HG03575 (cell line): ENCODE measurements around the gene CDH23.

Experiments used
- ATAC-seq: cut with Tn5 transposase; IDR thresholded peaks from one replicate; pipeline ENCODE4 v1.9.1; 2021; ENCODE audit not compliant: unreplicated experiment, insufficient number of reproducible peaks, low FRiP score; ENCODE audit errors: extremely low read depth

Gene CDH23

DNA sequence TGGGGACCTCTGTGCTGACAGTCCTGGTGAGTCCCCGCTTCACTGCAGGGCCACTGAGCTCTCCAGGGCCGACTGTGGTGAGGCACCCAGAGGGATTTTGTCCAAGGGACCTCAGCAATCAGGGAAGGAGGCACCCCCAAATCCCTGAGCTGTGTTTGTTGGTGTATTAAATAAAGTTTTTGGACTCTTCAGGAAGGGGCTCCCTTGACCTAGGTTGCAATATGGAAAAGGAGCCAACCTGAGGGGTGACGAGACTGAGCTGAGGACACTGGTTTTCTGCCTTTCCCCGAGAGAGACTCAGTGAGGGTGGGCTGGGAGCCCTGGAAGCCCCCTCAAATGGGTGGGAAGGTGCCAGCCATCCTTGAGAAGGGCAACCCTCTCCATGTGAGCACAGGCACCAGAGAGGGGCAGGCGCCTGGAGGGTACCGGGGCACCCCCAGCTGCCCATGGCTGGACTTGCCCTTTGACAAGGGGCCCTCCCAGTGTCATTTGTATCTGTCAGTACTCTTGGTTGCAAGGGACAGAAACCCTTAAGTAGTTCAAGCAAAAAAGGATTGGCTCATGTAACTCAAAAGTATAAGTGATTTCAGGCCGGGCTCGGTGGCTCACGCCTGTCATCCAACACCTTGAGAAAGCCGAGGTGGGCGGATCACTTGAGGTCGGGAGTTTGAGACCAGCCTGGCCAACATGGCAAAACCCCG lies 250.0 kb downstream of the CDH23 start:
- ATAC-seq: no peak

DNA sequence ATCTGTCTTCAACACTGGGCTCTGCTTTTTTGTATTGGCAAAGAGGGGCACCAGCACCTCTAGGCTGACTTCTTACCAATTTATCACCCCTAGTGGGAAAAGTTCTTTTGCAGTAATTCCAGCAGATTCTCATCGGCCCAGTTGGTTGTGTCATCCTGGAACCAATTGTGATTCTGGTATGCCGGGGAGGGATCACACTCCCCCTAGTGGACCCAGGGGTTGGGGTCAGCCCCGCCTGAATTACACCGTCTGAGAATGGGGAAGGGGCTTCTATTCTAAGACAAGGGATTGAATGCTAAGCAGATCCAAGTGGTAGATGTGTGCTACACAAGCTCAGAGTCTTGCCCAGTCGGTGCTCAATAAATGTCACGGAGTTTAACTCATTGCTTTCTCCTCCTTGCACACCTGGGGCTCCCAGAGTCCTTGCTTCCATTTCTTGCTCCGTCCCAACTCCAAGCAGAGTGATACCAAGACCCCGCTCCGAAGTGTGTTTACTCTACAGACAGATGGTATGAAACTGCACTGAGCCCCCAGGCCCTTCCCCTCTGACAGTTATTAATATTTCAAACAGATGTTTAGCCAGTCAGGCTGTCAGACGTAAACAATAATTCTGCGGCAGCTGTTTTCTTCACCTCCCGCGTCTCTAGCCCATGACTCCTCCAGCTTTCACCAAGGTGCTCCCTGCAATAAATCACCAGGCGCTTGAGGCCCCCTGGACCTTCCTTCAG lies 251.0 kb downstream of the CDH23 start:
- no peak for ATAC-seq

DNA sequence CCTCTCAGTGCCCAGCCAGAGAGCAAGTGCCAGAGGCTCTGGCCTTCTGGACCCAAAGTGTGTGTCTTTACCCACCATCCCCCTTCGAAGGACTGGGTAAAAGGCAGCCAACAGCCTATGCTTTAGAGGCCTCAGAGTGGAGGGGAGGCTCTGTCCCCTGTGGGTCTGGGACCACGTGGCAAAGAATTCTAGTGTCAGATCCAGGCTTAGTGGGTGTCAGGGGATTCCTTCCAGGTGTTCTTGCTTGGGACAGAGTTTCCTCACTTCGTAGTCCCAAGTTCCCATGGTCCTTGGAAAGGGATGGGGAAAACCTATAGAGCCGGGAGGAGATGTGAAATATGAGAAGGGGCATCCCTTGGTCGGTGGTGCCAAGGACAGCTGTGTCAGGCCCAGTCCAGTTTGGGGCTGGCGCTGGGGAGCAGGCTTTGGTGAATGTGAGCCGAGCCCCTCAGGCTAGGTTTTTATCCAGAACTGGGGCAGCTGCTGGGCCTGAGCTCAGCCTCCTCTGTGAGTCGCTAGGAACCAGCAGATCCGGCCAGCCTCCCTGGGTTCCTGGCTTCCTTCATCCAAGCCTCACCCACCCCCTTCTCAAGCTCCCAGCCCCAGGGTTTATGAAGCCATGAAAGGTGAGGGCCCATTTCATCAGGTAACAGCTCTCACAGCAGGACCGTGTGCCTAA lies 251.7 kb downstream of the CDH23 start:
- ATAC-seq: no peak

DNA sequence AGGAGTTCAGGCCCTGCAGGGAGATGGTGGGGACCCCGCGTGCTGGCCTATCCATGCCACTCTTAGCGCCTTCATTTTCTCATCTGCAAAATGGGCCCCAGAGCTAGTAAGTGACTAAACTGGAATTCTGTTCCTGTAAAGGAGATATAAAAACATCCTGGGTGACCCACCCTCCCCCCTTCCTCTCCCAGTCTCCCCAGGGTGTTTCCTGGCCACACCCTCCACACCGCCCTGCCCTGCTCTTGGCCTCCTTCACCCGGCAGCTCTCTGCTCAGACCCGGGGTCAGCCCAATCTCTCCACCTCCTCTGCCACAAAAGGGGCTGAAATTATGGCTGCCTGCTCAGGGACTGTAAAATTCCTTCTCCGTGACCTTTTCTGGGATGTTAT lies 252.2 kb downstream of the CDH23 start:
- ATAC-seq: no peak

DNA sequence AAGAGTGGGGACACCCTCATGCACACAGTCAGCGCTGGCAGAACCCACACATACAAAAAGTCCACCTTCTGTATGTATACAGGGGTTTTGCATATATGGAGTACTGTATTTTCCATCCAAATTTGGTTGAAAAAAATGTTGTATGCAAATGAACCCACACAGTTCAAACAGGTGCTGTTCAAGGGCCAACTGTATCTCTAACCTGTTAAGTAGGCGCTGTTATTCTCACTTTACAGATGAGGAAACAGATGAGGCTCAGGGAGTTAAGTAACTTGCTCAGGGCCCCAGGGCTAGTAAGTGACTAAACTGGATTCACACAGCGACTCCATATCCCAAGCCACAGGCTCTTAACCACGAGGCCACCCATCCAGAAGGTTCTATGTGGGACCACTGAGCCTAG lies 252.9 kb downstream of the CDH23 start:
- no peak for ATAC-seq

DNA sequence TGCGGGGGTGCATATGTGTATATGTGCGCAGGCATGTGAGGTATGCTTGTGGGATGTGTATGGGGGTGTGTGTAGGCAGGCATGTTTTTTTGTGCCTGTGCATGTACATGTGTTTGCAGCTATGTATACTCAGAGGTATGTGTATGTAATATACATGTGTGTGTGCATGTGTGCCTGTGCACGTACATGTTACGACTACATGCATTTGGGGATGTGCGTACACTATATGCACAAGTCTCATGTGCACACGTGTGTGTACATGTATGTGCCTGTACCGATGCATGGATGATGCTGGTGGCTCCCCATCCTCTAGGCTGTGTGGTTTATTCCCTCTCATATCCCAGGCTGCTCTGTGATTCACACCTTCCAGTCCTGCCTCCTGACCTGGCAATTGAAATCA lies 253.7 kb downstream of the CDH23 start:
- no peak for ATAC-seq

DNA sequence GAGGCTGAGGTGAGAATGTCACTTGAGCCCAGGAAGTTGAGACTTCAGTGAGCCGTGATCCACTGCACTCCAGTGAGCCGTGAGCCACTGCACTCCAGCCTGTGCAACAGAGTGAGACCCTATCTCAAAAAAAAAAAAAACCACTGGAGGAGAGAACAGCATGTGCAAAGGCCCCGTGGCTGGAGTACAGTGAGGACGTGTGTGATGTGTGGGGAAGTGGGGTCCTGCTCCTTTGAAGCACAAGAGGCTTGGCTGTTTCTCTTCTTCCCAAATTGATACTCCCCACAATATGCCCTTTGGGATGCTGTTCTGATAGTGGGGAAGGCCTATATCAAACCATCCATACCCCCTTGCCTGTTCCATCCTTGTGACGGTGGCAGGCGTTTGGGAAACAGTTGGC lies 254.7 kb downstream of the CDH23 start:
- no peak for ATAC-seq

DNA sequence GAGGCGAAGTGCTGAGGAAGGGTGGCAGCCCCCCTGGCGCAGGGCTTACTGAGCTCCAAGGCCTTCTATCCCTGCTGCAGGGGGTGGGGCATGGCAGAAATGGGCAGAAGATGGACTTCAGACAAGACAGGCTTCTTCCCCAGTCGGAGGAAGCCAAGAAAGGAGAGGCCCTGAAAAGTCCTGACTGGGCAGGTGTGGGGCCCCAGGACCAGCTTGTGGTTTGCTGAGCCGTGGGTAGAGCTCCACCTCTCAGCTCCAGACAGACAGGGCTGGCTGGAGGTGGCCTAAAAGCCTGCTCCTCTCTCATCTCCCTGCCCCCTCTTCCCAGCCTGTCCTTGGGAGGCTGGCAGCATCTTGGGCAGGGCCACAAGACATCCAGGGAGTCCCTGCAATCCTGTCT lies 255.2 kb downstream of the CDH23 start:
- ATAC-seq: no peak

DNA sequence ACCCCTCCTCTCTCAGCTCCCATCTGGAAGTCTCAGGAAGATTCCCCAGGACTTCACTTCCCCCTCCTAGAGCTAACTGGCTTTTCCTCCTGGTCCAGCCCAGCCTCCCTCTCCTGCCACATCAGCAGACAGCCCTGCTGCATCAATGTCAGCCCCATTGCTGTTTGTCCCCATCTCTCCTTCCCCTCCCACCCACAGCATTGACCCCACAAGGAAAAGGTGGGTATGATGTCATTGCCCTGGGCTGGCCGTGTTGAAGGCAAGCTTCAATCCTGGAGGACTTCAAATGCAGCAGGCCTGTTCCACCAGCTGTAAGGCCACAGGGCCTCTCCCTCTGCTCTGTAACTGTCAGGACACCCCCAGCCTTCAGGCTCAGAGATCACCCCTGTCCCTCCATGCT lies 256.3 kb downstream of the CDH23 start:
- no peak for ATAC-seq

DNA sequence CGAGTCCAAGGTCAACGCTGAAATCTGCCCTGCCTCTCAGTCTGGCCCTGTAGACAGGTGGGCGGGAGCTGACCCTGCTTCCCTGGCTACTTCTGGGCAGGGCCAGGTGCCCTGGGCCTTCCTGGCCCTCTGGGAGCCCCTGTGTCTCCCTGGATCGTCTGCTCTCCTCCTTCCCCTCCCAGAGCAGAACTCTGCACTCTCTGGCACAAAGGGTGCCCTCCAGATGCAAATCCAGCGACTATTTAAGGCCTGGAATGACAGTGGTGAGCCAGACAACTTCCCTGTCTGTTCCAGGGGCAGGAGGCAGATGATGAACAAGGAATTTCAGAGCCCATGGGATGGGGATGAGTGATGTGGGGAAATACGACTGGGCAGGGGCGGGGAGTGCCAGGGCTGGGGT lies 259.5 kb downstream of the CDH23 start:
- ATAC-seq: no peak

DNA sequence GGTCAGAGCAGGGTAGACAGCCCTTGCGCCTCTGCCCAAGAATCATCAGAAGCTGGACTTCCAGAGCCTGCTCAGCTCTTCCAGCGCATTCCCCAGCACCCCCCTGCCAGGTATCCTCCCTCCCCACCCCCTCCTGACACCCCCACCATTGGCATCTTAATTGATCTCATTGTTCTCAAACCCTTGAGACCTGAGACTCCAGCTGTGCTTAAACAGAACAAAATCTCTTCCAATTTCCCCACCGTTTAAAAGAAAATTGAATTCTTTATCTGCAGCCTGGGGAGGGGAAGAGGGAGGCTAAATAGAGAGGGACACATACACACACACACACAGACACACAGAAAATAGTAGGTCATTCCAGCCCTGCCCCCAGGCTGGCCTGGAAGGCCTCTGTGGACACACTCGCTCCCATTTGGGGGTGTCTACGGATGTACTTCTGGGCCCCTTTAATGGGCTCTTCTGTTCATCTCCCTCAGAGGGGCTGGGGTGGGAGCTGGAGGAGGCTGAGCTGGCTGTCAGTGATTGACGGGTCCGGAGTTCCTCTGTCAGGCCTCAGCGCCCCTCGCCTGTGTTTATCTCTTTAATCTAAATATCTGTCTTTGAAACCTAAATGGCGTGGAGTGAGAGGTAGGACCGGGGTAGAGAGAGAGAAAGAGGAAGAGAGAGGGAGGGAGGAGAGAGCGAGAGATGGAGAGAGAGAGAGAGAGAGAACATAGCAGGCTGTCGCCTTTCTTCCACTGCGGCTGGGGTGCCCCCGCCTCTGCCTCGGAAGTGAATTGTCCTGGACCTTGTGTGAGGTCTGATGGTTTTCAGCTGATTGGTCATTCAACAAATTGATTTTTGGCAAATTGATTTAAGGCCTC lies 261.1 kb downstream of the CDH23 start:
- ATAC-seq: no peak

DNA sequence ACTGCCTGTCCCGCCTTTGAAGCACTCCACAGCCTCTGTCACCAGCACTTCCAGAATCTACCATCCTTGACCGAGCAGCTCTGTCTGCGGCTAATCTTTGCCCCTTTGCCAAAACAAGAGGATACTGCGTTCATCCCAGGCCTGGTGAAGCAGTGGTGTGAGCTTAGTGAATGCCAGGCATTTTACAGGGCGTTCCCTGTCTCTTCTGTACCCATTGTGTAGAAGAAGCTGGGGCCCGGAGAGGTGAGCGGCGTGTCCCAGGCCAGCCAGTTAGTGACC lies 261.7 kb downstream of the CDH23 start:
- no peak for ATAC-seq

DNA sequence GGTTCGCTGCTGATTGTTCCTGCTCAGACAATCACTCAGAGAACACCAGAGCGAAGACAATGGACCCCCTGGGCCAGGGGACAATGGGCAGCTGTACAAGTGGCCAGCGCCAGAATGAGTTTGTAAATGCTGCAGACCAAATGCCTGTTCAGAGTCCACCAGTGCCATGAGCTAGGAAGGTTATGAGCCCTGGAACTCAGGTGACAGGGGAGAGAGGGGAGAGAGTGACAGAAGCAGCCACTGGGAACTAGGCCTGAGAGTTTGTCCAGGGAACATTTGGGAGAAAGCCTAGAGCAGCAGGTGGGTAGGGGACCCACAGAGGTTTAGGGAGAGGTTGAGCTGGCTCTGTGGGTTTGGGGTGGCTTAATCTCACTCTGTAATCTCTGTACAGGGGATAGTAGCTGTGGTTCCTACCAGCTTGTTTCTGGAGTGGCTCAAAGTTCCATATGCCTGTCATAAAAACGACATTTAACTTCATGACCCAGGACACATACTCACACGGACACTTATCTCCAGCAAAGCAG lies 262.5 kb downstream of the CDH23 start:
- ATAC-seq: no peak

DNA sequence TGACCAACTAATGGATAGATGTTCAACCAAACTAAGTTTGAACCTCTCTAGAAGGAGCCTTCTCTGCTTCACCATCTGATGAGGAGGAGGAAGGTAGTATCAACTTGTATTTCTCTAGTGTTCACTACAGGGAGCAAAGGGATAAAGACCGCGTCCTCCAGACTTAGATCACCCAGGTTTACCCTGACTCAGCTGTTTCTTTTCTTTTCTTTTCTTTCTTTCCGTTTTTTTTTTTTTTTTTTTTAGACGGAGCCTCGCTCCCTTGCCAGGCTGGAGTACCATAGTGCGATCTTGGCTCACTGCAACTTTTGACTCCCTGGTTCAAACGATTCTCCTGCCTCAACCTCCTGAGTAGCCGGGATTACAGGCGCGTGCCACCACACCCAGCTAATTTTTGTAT lies 263.0 kb downstream of the CDH23 start:
- ATAC-seq: no peak

DNA sequence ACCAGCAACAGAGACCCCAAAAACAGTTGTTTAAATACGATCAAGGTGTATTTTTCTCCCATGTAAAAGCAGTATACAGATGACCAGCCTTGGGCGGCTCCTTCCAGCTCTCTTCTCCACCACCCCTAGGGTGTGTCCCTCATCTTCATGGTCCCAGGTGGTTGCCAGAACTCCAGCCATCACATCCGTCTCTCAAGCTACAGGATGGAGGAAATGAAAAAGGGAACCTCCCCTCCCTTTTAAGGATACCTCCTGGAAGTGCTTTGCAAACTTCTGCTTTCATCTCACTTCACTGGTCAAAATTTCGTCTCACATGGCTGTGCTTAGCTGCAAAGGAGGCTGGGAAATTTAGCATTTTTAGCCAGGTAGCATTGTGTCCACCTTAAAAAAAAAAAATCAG lies 263.6 kb downstream of the CDH23 start:
- ATAC-seq: no peak

DNA sequence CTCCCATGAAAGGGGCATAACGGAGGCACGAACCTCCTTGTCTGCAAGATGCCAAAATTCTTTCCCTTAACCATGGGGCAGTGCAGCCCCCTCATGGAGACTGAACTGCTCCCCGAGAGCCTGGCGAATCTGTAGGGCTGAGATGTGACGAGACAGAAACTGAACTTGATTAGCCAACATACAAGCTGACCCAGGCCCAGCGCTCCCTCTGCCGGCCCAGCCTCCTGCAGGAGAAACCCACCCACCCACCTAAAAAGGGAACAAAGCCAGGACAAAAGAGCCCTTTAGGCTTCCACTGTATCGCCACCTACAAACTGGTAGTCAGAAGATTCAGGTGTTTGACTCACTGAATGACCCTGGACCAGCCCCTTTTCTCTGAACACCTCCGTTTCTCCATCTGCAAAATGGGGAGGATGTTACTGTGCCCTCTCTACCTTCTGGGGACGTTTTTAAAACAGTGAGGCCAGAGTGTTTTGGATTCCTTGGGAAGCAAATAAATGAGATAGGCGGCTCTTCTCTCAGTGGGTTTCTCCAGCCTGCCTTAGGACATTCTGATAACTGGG lies 264.4 kb downstream of the CDH23 start:
- no peak for ATAC-seq

DNA sequence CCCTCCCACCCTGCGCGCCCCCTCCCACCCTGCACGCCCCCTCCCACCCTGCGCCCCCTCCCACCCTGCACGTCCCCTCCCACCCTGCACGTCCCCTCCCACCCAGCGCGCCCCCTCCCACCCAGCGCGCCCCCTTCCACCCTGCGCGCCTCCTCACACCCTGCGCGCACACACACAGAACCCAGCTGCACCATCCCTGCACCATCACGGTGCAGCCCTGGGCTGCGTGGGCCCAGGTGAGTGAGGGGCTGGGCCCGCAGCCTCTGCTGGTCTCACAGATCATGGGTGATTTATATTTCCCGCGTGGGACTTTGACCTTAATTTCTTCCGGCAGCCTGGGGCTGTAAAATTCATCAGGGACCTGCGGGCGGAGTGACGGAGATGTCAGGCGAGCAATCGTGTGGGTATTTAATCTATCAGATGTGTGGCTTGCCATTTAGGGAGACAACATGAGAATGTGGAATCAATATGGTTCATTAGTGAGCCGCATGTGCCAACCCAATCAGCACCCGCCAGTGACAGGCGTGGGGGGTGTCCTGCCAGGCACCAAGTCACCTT lies 265.1 kb downstream of the CDH23 start:
- ATAC-seq: no peak

DNA sequence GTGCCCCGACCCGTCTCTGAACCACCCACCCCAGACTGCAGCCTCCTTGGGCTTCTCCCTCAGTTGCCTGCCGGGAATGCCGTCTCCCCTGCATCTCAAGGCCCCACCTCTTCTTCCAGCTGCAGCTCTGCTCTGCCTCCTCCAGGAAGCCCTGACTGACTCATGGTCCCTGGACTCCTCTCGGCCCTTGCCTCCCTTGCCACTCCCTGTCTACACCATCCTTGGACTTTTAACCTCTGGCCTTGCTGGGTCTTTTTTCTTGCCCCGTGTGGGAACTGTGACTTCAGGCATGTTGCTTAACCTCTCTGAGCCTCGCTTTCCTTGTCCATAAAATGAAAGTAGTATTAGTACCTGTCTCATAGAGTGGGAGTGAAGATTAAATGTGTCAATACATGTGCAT lies 266.6 kb downstream of the CDH23 start:
- no peak for ATAC-seq

DNA sequence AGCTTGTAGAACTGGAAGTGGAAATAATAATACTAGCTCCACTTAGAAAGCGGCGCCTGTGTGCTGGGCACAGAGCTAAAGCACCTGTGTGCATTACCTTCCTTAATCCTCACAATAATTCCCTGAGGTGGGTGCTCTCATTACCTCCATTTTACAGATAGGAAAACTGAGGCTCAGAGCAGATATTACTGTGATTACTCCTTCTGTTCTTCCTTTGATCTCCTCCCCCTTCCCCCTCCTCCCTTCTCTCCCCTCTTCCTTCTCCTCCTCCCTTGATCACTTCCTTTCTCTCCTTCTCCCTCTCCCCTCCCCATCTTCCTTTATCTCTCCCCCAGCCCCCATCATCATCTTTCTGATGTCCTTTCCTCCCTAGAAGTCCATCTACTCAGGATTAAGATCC lies 267.9 kb downstream of the CDH23 start:
- ATAC-seq: no peak
